ENCODE data around the gene CUEDC2.
A peak's percentile ranks its signal among the peaks of the same experiment; 100 is the strongest.

Gene CUEDC2

DNA sequence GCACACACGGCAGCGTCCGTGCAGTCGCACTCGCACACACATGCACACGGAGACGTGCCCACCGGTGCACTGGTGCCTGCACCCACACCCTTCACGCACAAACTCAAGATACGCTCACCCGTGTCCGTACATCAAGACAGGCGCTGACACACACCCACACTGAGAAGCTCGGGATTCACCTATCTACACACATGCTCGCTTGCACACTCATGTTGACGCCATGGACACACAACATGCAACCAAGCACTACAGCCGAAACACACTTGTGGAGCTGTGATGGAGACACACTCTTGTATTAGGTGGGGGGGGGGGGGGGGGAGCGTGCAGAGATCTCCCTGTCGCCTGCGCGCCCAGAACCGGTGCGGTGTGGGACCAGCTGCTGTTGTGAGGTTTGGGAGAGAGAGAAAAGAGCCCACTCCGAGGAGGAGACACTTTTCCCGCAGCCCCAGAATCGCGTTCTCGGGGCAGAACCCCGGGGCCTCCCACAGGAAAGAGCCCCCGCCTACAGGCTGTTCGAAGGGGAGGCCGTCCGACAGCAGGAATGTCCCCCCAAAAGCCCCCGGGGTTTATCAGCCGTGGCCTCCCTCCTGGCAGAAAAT is 37.5 kb downstream of the CUEDC2 start:
- TF ChIP-seq, protein P1, sequence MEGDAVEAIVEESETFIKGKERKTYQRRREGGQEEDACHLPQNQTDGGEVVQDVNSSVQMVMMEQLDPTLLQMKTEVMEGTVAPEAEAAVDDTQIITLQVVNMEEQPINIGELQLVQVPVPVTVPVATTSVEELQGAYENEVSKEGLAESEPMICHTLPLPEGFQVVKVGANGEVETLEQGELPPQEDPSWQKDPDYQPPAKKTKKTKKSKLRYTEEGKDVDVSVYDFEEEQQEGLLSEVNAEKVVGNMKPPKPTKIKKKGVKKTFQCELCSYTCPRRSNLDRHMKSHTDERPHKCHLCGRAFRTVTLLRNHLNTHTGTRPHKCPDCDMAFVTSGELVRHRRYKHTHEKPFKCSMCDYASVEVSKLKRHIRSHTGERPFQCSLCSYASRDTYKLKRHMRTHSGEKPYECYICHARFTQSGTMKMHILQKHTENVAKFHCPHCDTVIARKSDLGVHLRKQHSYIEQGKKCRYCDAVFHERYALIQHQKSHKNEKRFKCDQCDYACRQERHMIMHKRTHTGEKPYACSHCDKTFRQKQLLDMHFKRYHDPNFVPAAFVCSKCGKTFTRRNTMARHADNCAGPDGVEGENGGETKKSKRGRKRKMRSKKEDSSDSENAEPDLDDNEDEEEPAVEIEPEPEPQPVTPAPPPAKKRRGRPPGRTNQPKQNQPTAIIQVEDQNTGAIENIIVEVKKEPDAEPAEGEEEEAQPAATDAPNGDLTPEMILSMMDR (conservative IDR thresholded peaks at IDR 0.05; ENCODE audit: low read length) = no peak
- peak; percentile 18 for DNase-seq (ENCODE audit: low read depth)
- H3K4me3 ChIP-seq (ENCODE audit: low read length) = peak overlapping the region; percentile 86

GRCh38 chr10:102394079-102394800 is 38.1 kb downstream of the CUEDC2 start:
- TF ChIP-seq, protein P1 (conservative IDR thresholded peaks at IDR 0.05; ENCODE audit: low read length) = peak; percentile 77
- peak; percentile 85 for DNase-seq (ENCODE audit: low read depth)
- peak overlapping the region; percentile 86 for H3K4me3 ChIP-seq (ENCODE audit: low read length)

- no peak for DNase-seq (ENCODE audit: low read depth)
- peak overlapping the region; percentile 86 for H3K4me3 ChIP-seq (ENCODE audit: low read length)
- TF ChIP-seq, protein P1 (conservative IDR thresholded peaks at IDR 0.05; ENCODE audit: low read length) = no peak
These were observed 38.8 kb downstream of the CUEDC2 start for GRCh38 chr10:102393411-102394078.

DNA sequence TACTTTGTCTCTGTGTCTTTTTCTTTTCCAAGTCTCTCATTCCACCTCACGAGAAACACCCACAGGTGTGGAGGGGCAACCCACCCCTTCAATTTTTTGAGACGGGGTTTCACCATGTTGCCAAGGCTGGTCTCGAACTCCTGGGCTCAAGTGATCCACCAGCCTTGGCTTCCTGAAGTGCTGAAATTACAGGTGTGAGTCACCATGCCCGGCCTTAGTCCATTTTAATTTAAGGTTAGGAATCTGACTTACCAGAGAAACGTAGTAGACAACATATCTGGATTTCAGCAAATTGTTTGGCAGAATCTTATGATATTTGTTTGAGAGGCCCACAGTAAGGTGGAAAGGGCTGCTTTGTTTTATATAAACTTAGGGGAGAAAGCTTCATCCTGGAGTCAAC is 40.1 kb downstream of the CUEDC2 start:
- no peak for DNase-seq (ENCODE audit: low read depth)
- TF ChIP-seq, protein P1 (conservative IDR thresholded peaks at IDR 0.05; ENCODE audit: low read length) = no peak
- H3K4me3 ChIP-seq (ENCODE audit: low read length) = no peak overlapping the region

GRCh38 chr10:102389894-102390293 is 42.5 kb downstream of the CUEDC2 start:
- DNase-seq (ENCODE audit: low read depth) = no peak
- H3K4me3 ChIP-seq (ENCODE audit: low read length) = no peak overlapping the region
- TF ChIP-seq, protein P1 (conservative IDR thresholded peaks at IDR 0.05; ENCODE audit: low read length) = no peak

- DNase-seq (ENCODE audit: low read depth) = peak; percentile 48
- H3K4me3 ChIP-seq (ENCODE audit: low read length) = no peak overlapping the region
- TF ChIP-seq, protein P1 (conservative IDR thresholded peaks at IDR 0.05; ENCODE audit: low read length) = no peak
These were observed 47.6 kb downstream of the CUEDC2 start for GRCh38 chr10:102384606-102385429.
